Neural cell (in vitro differentiated cells): Measurements from ENCODE around the gene IRX3.

Source experiments
- TF ChIP-seq, protein P1 (sequence below): fragments of 450-650 bp; IDR thresholded peaks from 2 replicates; pipeline ENCODE4 v1.5.1; 2014; ENCODE audit warnings: antibody characterized with exemption, mild to moderate bottlenecking, moderate library complexity; ENCODE audit not compliant: poor library complexity, severe bottlenecking
- TF ChIP-seq, protein P2 (sequence below): IDR thresholded peaks from 2 replicates; pipeline ENCODE4 v1.6.1; 2012; ENCODE audit warnings: borderline replicate concordance

DNA sequence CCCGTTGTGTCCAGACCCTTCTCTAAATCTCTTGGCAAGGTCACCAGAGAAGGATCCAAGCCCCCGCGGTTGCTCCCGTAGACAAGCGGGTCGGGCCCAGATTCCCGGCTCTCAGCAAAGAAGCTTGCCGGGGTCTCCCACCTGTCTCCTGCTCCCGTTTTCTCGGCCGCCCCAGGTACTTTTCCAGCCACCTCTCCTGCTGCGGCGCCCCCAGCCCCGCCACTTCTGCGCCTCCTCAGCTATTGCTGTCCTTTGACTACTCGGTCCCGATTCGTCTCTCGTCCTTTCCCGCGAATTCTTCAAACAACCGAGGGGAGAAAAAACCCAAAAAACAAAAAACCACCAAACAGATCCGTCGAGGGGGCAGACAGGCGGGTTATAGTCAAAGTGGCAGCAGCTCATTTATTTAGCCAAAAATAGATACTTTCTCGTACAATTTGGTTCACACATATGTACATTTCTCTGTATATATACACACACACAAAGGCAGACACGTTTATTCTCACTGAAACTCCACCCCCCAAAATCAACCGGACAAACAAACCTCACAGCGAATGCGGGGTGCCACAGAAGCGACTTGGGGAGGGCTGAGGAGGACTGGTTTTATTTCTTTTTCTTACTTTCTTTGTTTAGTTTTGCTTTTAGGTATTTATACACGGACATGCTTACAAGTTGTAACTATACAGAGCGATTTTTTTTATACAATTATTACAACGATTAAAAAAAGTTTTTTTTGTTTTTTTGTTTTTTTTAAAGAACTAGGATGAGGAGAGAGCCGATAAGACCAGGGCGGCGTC is 3.5 kb downstream of the IRX3 start:
- TF ChIP-seq, protein P1, sequence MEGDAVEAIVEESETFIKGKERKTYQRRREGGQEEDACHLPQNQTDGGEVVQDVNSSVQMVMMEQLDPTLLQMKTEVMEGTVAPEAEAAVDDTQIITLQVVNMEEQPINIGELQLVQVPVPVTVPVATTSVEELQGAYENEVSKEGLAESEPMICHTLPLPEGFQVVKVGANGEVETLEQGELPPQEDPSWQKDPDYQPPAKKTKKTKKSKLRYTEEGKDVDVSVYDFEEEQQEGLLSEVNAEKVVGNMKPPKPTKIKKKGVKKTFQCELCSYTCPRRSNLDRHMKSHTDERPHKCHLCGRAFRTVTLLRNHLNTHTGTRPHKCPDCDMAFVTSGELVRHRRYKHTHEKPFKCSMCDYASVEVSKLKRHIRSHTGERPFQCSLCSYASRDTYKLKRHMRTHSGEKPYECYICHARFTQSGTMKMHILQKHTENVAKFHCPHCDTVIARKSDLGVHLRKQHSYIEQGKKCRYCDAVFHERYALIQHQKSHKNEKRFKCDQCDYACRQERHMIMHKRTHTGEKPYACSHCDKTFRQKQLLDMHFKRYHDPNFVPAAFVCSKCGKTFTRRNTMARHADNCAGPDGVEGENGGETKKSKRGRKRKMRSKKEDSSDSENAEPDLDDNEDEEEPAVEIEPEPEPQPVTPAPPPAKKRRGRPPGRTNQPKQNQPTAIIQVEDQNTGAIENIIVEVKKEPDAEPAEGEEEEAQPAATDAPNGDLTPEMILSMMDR = no peak
- TF ChIP-seq, protein P2, sequence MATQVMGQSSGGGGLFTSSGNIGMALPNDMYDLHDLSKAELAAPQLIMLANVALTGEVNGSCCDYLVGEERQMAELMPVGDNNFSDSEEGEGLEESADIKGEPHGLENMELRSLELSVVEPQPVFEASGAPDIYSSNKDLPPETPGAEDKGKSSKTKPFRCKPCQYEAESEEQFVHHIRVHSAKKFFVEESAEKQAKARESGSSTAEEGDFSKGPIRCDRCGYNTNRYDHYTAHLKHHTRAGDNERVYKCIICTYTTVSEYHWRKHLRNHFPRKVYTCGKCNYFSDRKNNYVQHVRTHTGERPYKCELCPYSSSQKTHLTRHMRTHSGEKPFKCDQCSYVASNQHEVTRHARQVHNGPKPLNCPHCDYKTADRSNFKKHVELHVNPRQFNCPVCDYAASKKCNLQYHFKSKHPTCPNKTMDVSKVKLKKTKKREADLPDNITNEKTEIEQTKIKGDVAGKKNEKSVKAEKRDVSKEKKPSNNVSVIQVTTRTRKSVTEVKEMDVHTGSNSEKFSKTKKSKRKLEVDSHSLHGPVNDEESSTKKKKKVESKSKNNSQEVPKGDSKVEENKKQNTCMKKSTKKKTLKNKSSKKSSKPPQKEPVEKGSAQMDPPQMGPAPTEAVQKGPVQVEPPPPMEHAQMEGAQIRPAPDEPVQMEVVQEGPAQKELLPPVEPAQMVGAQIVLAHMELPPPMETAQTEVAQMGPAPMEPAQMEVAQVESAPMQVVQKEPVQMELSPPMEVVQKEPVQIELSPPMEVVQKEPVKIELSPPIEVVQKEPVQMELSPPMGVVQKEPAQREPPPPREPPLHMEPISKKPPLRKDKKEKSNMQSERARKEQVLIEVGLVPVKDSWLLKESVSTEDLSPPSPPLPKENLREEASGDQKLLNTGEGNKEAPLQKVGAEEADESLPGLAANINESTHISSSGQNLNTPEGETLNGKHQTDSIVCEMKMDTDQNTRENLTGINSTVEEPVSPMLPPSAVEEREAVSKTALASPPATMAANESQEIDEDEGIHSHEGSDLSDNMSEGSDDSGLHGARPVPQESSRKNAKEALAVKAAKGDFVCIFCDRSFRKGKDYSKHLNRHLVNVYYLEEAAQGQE = no peak
